NCI-H1436 (cell line): ENCODE data around the gene GALNT7.
"Not testable (repeated sequence)": the region's sequence is repeated elsewhere in the genome, so short reads cannot be mapped to it uniquely, and the experiment has no call there.

Experiments
- DNase-seq: peaks from one replicate; lab custom pipeline; 2025; lab: John Stamatoyannopoulos, UW

The GALNT7 gene, protein sequence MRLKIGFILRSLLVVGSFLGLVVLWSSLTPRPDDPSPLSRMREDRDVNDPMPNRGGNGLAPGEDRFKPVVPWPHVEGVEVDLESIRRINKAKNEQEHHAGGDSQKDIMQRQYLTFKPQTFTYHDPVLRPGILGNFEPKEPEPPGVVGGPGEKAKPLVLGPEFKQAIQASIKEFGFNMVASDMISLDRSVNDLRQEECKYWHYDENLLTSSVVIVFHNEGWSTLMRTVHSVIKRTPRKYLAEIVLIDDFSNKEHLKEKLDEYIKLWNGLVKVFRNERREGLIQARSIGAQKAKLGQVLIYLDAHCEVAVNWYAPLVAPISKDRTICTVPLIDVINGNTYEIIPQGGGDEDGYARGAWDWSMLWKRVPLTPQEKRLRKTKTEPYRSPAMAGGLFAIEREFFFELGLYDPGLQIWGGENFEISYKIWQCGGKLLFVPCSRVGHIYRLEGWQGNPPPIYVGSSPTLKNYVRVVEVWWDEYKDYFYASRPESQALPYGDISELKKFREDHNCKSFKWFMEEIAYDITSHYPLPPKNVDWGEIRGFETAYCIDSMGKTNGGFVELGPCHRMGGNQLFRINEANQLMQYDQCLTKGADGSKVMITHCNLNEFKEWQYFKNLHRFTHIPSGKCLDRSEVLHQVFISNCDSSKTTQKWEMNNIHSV

DNA sequence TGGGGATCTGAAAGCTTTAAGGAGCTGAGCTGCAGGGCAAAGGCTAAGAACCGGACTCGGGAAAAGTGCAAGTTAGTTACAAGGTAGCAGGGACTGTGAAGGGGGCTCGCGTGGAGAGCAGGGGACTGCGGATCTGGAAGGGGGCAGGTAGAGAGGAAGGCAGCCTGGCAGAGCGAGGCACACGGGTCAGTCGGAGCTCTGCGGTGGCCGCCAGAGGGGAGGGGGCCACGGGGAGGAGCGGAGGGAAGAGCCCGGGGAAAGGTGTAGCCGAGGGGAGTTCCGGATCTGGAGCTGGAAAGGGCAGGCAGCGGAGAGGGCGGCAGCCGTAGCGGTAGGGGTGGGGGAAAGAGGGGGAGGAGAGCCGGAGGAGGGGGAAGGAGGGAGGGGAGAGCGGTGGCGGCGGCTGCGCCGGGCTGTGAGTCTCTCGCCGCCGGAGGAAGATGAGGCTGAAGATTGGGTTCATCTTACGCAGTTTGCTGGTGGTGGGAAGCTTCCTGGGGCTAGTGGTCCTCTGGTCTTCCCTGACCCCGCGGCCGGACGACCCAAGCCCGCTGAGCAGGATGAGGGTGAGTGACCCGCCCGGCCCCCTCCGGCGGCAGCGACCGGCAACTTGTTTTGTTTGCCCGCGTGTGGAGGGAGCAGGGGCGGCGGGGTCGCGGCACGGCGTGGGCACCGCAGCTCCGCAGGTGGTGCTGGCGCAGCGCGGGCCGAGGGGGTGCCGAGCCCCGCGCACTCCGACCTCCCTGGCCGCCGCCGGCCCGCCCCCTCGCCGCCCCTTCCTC lies at the start of gene GALNT7:
Gene GALNT7, plus strand, starts transcription at position 416 of the 782 bp plus-strand sequence. Its CDS starts 25 bp downstream, at position 441.
- DNase-seq = peak; percentile 80

DNA sequence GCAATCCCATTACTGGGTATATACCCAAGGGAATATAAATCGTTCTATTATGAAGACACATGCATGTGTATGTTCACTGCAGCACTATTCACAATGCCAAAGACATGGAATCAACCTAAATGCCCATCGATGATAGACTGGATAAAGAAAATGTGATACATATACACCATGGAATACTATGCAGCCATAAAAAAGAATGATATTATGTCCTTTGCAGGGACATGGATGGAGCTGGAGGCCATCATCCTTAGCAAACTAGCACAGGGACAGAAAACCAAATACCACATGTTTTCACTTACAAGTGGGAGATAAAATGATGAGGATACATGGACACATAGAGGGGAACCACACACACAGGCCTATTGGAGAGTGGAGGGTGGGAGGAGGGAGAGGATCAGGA lies 49.8 kb upstream of the GALNT7 start:
- not testable (repeated sequence) for DNase-seq

DNA sequence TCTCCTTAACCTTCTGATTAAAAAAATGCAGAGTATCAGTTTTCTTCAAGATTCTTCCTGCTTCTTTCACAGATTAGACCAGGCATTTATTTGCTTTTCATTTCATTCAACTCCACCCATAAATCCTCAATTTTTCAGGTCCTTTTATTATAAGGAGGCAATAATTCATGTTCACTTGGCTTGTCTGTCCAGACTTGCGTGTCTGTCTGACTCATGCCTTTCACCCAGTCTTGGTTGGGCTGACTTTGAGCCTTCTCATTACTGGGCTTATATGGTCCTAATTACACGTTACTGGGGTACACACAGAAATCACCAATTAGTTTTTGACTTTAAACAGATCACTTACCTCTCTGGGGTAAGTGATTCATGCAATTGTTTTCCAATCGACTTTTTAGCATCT lies 48.8 kb upstream of the GALNT7 start:
- no peak for DNase-seq

DNA sequence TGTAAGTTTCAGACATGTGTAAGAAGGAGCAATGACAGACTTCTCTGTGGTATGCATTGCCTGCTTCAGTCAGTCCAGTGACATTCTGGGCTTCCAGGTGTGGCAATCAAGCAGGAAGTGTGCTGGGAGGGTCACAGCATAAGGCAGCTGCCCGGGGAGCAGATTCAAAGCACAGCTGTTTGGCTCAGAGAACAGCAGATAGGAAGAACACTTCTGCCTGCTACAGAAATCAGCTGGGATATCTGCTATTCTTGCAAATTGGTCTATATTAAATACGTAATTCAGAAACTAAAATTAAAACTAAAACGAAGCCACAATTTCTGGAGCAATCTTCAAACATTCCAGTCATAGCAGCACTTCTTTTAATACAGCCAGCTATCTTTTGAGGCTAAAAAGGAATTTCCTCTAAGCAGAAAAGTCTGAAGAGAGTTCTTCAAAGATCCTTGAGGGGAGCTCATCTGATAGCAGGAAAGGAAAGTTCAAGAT lies 47.5 kb upstream of the GALNT7 start:
- no peak for DNase-seq

DNA sequence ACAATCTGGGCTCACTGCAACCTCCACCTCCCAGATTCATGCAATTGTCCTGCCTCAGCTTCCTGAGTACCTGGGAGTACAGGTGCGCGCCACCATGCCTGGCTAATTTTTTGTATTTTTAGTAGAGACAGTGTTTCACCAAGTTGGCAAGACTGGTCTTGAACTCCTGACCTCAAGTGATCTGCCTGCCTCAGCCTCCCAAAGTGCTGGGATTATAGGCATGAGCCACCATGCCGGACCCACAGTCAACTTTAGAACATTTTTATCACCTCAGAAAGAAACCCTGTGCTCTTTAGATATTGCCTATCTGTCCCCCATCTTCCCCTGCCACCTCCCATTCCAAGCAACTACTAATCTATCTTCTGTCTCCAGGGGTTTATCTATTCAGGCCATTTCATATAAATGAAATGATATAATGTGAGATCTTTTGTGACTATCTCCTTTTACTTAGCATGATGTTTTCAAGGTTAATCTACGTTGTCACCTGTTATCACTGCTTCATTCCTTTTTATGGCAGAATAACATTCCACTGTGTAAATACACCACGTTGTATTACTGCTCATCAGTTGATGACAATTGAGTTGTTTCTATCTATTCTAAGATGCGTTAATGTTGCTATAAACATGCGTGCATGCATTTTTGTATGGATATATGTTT lies 44.3 kb upstream of the GALNT7 start:
- no peak for DNase-seq

DNA sequence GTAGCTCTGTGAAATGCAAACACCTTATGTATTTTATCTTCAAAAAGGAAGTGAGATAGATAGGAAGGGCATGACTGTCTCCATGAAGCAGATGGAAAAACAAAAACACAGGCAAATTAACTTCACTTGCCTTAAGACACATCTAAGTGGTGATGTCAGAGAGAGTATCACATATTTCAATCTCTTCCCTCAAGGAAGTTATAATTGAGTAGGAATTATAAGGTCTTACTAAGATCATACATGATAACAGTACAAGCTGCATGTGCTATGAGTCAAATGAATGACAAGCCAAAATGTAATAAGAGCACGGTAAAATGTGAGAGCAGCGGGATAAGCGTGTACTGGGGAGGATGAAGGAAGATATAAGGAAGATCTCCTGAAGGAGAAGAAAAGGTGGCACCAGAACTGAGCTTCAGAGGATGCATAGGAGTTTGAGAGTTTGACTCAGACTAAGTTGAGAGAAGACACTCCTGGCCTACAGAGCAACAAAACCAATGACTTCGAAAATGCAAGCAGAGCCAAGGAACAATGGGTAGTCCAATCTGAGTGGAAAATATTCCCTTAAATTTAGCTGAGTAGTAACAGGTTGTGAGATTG lies 43.3 kb upstream of the GALNT7 start:
- DNase-seq = no peak

DNA sequence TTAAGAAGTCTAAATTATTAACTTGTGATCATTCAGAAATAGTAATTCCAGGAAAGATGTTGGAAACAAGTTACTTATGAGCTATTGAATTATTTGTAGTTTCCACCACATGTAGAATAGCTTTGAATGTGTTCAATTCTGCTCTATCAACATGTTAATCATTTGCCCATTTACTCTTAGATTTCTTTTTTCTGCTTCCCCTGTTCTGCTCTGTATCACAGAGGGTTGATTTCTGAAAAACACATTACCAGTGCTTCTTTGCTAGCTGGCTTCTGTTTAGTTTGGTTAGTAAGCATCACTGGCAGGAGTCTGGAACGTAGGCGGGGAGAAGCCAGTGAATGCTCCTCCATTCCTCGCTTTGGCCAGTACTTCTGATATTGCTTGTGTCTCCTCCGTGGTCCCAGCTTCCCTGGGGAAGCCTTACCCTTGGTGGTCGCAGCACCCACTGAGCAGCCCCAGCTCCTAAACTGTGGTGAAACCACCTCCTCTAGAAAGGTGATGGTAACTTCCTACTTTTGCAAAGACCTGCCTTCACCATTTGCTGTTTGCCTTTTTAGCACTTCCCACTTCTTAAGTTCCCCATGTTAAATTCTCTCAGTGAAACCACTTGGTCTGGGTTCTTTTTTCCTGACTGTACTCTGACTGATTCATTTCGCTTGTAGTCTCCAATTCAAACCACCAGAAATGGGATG lies 40.3 kb upstream of the GALNT7 start:
- no peak for DNase-seq

DNA sequence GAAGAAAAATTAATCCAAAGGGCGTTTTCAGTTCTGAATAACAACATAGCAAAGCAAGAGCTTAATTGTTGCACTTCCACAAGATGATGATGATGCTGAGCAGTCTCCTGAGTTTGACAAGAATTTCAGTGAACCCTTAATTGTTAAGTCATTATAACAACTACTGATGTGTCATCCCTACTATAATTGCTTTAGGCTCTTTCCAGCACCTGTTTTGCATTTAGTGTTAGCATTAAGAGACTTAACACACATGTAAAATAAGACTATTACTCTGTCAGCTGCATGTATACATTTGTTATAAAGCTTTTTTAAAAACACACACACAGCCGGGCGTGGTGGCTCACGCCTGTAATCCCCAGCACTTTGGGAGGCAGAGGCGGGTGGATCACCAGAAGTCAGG lies 37.9 kb upstream of the GALNT7 start:
- DNase-seq = no peak

DNA sequence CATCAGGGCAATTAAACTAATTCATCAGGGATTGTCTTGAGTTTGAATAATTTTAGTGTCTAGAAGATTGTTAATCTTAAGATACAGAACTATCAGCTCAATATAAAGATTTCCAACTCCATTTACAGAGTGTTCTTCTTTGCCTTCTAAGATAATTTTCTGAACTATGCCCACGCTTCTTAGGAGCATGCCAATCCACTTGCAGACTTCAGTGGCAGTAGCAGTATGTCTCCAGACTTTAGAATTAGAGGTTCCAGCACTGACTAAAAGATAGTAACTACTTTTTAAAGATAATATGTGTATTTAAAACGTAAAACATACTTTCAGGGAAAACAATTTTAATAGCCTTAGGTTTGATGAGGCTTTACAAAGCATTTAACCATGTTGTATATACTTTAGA lies 34.2 kb upstream of the GALNT7 start:
- no peak for DNase-seq

DNA sequence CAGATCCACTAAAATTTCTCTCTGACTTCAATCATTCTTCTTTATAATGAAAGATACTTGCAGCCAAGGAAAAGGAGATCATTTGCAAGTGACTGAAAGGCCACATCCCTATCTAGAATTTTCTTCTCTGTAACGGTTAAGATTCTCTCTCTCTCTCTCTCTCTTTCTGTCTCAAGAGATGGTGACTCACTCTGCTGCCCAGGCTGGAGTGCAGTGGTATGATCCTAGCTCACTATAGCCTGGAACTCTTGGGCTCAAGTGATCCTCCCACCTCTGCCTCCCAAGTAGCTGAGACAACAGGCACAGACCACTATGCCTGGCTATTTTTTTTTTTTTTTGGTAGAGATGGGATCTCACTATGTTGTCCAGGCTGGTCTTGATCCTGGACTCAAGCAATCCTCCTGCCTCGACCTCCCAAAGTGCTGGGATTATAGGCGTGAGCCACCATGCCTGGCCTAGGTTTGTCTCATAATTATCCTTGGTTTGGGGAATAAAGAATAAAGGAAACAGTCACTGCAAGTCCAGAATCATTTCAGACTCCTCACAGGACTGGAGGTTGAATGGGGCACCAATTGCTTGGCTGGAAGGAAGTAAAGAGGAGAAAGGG lies 33.3 kb upstream of the GALNT7 start:
- DNase-seq = no peak

DNA sequence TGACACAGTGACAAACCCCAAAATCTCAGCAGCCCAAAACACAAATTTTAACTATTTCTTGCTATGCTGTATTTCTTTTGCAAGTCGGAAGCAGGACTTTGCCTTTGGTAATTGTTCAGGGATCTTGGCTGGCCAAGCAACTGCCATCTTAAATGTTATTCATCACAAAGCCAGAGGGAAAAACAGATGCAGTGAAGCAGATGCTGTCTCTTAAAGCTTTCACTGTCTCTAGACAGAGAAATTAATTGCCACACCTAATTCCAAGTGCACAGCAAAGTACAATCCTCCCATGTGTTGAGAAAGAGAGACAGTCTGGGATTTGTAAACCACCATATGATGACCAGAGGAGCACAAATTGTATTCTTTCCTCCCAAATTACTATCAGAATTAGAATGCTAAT lies 30.0 kb upstream of the GALNT7 start:
- DNase-seq = no peak

DNA sequence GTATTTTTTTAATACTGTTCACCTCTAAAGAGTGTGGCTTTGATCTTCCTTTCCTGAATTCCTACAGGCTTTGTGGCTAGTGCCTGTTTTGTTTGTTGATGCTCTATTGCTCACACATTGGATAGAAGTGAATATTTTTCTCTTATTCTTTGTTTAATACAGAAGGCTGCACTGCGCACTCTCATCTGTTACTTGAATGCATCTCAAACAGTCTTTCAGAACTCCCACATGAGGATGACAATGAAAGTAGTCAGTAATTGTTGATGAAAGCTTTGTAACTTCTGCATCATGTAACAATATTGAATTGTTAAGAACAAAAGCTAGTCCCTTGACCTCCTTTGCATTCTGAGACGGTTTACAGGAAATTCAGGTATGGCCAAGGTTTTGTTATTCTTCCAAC lies 29.1 kb upstream of the GALNT7 start:
- no peak for DNase-seq

DNA sequence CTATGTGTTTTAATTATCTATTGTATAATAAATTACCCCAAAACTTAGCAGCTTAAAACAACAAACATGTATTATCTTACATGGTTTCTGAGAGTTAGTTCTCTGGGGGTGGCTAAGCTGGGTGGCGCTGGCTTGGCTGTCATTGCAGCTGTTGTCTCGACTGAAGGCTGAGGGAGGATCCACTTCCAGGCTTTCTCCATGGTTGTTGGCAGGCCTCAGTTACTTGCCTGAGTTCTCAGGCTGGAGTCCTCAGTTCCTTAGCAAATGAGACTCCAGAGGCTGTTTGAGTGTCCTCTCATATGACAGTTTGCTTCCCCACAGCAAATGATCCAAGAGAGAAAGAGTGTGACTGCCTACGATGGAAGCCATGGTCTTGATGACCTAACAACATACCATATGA lies 23.5 kb upstream of the GALNT7 start:
- DNase-seq = no peak

DNA sequence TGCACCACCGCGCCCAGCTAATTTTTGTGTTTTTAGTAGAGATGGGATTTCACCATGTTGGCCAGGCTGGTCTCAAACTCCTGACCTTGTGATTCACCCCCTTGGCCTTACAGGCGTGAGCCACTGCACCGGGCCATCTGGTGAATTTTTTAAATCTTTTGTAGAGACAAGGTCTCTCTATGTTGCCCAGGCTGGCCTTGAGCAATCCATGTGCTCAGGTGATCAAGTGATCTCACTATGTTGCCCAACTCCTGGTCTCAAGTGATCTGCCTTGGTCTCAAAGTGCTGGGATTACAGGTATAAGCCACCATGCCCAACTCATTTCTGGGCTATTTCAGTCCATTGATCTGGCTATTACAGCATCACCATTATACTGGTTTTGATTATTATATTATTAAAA lies 22.2 kb upstream of the GALNT7 start:
- no peak for DNase-seq

DNA sequence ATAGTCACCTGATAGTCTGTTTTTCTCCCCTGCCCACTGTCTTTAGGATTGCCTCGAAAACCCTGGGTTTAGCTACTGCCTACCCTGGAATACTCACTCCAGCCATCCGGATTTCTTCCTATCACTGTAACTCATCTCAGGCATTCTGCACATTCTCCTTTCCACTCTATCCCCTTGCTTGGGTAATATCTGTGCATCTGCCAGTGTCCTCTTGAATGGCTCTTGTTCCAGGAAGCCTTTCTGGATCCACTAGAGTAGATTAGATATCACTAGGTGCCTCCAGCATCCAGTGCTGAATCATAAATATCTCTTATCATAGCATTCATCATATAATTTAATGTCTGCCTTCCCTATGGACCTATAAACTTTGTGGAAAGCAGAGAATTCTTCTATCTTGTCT lies 17.1 kb upstream of the GALNT7 start:
- DNase-seq = no peak

DNA sequence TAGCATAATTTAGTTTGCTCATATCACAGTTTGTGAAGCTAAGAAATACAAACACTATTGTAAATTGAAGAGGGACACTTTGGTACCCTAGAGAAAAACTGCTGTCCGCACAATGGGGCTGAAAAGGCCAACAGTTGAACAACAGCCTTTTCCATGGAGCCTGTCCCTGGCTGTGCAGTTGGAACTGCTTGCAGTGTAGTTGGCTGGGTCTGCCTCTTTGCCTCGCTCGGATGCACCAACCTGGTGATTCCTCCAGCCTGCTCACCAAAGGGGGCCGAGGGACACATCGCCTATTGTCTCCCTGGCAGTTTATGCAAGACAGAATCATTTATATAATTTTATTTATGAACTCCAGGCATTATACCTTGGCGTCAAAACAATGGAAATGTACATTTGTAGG lies 16.5 kb upstream of the GALNT7 start:
- DNase-seq = no peak

DNA sequence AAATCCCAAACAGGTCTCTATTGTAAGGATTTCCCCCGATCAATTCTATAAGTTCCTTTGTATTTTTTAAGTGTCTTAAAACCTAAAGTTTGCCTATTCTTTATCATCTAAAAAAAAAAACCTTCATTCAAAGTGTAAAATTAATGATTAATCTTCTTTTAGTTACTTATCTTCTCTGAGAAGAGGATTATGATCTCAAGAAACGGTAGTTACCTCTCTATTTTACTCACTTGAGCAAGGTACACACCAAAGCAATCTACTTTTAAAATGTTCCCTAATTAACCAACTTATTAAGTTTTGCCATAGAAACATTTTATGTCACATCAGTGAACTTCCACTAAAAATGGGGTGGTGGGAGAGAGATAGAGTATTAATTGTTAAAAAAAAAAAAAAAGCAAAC lies 15.2 kb upstream of the GALNT7 start:
- DNase-seq = no peak

DNA sequence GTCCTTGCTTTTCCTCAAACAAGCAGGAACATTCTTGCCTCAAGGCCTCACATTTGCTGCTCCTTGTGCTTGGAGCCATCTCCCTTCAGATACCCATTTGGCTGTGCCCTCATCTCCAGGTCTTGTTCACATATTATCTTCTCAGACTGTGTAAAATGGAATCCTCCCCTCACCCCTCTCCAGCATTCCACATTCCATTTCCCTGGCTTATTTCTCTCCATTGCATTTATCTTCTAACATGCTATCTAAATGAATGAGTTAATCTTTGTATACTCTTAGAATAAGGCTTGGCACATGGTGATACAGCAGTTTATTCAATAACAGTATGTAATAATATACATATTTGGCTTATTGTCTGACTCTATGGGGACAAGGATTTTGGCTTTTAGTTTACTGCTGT lies 8.8 kb upstream of the GALNT7 start:
- no peak for DNase-seq

DNA sequence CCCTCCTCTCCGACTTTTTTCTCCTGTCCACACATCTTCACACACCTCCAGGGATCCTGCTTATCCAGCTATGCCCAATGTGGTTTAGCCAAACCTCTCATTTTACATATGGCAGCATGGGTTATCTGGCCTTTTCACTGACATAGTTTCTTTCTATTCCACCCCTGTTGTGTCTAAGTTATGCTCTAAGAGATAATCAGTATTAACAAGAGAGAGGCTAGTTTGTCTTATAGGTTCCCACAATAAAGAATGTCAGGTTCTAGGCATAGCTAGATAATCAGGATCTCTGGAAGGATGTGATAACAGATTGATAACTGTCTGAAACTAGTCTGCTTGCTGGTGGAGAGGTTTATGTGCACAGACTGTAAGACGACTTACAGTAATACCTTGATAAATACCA lies 7.7 kb upstream of the GALNT7 start:
- DNase-seq = no peak

DNA sequence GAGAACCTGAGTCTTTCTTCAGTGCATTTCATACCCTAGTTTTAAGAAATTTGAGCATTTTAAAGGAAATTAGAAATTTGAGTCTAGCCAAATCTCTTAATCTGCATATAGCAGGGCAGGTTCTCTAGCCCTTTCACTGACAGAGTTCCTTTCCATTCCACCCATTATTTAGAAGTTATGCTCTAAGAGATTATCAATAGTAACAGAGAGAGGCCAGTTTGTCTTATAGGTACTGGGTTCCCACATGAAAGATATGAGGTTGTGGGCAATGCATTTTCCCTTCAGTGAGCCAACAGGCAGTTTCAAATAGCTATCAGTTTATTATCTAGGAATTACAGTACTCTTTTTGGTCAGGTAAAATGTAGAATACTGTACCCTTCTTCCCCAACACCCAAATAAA lies 7.3 kb upstream of the GALNT7 start:
- DNase-seq = no peak

DNA sequence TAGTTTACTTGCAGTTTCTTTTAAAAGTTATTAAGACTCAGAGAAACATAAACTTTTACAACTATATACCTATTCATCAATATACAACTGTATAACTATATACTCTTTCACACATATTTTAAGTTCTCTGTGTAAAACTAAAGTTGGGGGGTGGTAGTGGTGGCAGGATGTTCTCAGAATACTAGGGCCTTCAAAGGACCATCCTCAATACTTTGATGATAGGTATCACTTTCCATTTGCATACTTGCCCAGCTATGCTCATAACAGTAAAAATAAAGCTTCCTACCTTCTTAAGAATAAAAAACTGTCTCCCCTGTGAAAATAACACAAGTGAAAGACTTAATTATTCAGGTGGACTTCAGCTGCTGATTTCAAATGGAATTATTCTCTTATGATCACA lies 2.9 kb upstream of the GALNT7 start:
- no peak for DNase-seq
